NCI-H460 (cell line): Measurements from ENCODE around the gene NTRK3. TPM values are rescaled to one million over a fixed set of nuclear protein-coding genes. Genes with fewer than 3 reads are reported as not detected.

Source experiments
- DNase-seq: peaks from one replicate; pipeline ENCODE4 v3.0.0-alpha.2; 2016; ENCODE audit warnings: low read depth; ENCODE audit errors: extremely low read depth
- total RNA-seq: library from RNA; depleted of rRNA; stranded (reverse); fragments of >200 nt; shearing (Covaris generic); gene quantifications from 2 replicates; pipeline ENCODE4 v1.2.3, GENCODE V29; 2014

The NTRK3 gene
- total RNA-seq, 1 experiment from 2014 or later, result not detected

- DNase-seq, result no peak
Observed at GRCh38 chr15:88012688-88013087, 243.9 kb downstream of the NTRK3 start.

GRCh38 chr15:88012233-88012632 is 244.3 kb downstream of the NTRK3 start:
- no peak for DNase-seq

GRCh38 chr15:88011533-88011932 is 245.0 kb downstream of the NTRK3 start:
- DNase-seq, result no peak

- DNase-seq, result no peak
Observed at GRCh38 chr15:88006146-88006545, 250.4 kb downstream of the NTRK3 start.

- no peak for DNase-seq
Observed at GRCh38 chr15:88004399-88004798, 252.1 kb downstream of the NTRK3 start.

- DNase-seq, result no peak
Observed at GRCh38 chr15:88003541-88004327, 252.8 kb downstream of the NTRK3 start.

- DNase-seq, result no peak
Observed at GRCh38 chr15:88002706-88003105, 253.8 kb downstream of the NTRK3 start.

GRCh38 chr15:87998630-87999029 is 257.9 kb downstream of the NTRK3 start:
- no peak for DNase-seq

GRCh38 chr15:87986776-87987175 is 269.8 kb downstream of the NTRK3 start:
- no peak for DNase-seq

GRCh38 chr15:87985451-87985850 is 271.1 kb downstream of the NTRK3 start:
- DNase-seq, result no peak

GRCh38 chr15:87981969-87982368 is 274.6 kb downstream of the NTRK3 start:
- no peak for DNase-seq

- DNase-seq, result no peak
Observed at GRCh38 chr15:87977907-87978306, 278.6 kb downstream of the NTRK3 start.

- DNase-seq, result no peak
Observed at GRCh38 chr15:87976552-87976951, 280.0 kb downstream of the NTRK3 start.

GRCh38 chr15:87973501-87974215 is 282.9 kb downstream of the NTRK3 start:
- DNase-seq, result no peak

GRCh38 chr15:87971076-87971475 is 285.5 kb downstream of the NTRK3 start:
- DNase-seq, result no peak

GRCh38 chr15:87967951-87968350 is 288.6 kb downstream of the NTRK3 start:
- no peak for DNase-seq

- no peak for DNase-seq
Observed at GRCh38 chr15:87965304-87965703, 291.2 kb downstream of the NTRK3 start.

GRCh38 chr15:87962428-87962827 is 294.1 kb downstream of the NTRK3 start:
- no peak for DNase-seq

- DNase-seq, result no peak
Observed at GRCh38 chr15:87961851-87962420, 294.6 kb downstream of the NTRK3 start.

- DNase-seq, result no peak
Observed at GRCh38 chr15:87959662-87960061, 296.9 kb downstream of the NTRK3 start.

GRCh38 chr15:87959080-87959479 is 297.5 kb downstream of the NTRK3 start:
- no peak for DNase-seq
